Retinal pigment epithelial cell (primary cell): Measurements from ENCODE around the gene SUMO2.

ENCODE experiments used
- DNase-seq: peaks from one replicate; pipeline ENCODE4 v3.0.0-alpha.2; 2010; ENCODE audit warnings: low read depth
- H3K4me3 ChIP-seq: 2 replicates; pipeline ENCODE4 v1.5.1; 2011; ENCODE audit warnings: mild to moderate bottlenecking, low read length, control low read depth, moderate library complexity
- CTCF ChIP-seq: conservative IDR thresholded peaks from 2 replicates; pipeline ENCODE4 v1.5.1; 2011; ENCODE audit warnings: low read depth, low read length, control low read depth, inconsistent platforms

The SUMO2 gene

GRCh38 chr17:75182569-75183436, at the start of gene SUMO2:
SUMO2 (minus strand) TSS chr17:75182959; CDS start chr17:75182834, 125 bp downstream.
- peak within 1 kb of the TSS; percentile 97 for H3K4me3 ChIP-seq
- DNase-seq = peak; percentile 80
- no peak for TF ChIP-seq CTCF

DNA sequence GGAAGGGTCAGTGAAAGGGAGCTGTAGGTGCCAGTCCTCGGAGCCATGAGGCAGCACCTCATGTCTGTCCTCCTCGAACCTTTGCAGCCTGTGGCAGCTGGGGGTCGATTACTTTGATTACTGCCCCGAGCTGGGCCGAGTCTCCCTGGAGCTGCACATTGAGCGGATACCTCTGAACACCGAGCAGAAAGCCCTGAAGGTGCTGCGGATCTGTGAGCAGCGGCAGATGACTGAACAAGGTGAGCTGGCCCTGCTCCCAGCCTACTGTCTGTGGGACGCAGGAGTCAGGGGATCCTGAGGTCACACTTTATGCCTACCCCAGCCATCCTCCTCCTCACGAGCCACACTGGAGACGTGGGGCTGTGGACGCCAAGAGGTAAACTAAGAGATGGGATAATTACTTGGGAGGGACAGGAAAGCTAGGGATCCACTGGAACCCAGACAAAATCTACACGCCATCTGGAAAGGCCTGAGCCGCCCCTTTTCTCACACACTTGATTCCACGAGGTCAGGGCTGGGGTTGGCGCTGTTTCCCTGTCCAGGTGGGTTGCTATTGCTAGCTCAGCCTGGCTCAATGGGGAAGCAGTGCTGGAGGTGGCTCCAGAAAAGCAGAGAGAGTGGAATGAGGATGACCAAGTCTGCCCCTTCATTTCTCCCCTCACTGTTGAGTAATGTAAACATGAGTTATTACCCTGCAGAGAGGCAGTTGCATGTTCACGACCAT, 49.1 kb upstream of the SUMO2 start:
- H3K4me3 ChIP-seq = no peak overlapping the region
- DNase-seq = no peak
- TF ChIP-seq CTCF = no peak

- DNase-seq = no peak
- TF ChIP-seq CTCF = no peak
- no peak overlapping the region for H3K4me3 ChIP-seq
Observed at GRCh38 chr17:75231071-75231470, 48.3 kb upstream of the SUMO2 start.

GRCh38 chr17:75228847-75229246, 46.1 kb upstream of the SUMO2 start:
- no peak for TF ChIP-seq CTCF
- no peak for DNase-seq
- H3K4me3 ChIP-seq = no peak overlapping the region

DNA sequence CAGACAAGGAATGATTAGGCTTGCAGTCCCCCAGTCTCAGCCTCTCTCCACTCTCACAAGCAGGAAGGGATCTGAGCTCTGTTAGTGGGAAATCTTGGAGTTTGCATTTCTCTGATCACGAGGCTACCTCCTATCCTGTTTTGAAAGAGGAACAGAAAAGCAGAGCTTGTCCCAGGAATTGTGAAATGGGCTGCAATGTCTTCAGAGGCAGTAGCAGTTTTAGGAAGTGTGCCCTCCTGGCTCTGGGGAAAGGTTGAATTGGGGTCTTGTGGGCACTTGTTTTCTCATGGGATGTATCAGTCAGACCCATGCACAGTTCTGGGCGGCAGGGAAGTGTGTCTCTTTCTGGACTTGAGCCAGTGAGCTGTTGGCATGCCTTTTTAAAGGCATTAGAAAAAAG, 45.5 kb upstream of the SUMO2 start:
- no peak overlapping the region for H3K4me3 ChIP-seq
- TF ChIP-seq CTCF = no peak
- no peak for DNase-seq

GRCh38 chr17:75227729-75228128, 45.0 kb upstream of the SUMO2 start:
- H3K4me3 ChIP-seq = no peak overlapping the region
- no peak for DNase-seq
- no peak for TF ChIP-seq CTCF
